ENCODE measurements around the gene TAS2R30. TPM values are rescaled to one million over a fixed set of nuclear protein-coding genes. Genes with fewer than 3 reads are reported as not detected.

The TAS2R30 gene
- total and polyA plus RNA-seq, 8 donors: 2.9 to 26.3 (median 22.8) TPM; not detected in 4

GRCh38 chr12:11166300-11166699 lies 31.9 kb upstream of the TAS2R30 start:
- Histone ChIP-seq H3K27me3 (no peaks in the 10 kb centered on the region), H3K4me1 (peaks cover 16 to 32% (median 23%) of the 10 kb centered on the region in 4 donors), H3K36me3 (peaks cover 5 to 10% (median 9%) of the 10 kb centered on the region in 4 donors), H3K9me3 (no peaks in the 10 kb centered on the region), H3K27ac (no peak overlapping the region), H3K4me3 (no peak overlapping the region)
- DNase-seq: no peak
- intact Hi-C loops (cut with DNase I; ENCODE audit: low total_unique reads): no loop called here
- TF ChIP-seq POLR2AphosphoS5 (IDR thresholded peaks at IDR 0.05) (no peak), EP300 (IDR thresholded peaks at IDR 0.05) (no peak), POLR2A (IDR thresholded peaks at IDR 0.05) (no peak)
- TF ChIP-seq, protein P1, sequence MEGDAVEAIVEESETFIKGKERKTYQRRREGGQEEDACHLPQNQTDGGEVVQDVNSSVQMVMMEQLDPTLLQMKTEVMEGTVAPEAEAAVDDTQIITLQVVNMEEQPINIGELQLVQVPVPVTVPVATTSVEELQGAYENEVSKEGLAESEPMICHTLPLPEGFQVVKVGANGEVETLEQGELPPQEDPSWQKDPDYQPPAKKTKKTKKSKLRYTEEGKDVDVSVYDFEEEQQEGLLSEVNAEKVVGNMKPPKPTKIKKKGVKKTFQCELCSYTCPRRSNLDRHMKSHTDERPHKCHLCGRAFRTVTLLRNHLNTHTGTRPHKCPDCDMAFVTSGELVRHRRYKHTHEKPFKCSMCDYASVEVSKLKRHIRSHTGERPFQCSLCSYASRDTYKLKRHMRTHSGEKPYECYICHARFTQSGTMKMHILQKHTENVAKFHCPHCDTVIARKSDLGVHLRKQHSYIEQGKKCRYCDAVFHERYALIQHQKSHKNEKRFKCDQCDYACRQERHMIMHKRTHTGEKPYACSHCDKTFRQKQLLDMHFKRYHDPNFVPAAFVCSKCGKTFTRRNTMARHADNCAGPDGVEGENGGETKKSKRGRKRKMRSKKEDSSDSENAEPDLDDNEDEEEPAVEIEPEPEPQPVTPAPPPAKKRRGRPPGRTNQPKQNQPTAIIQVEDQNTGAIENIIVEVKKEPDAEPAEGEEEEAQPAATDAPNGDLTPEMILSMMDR (IDR thresholded peaks at IDR 0.05): no peak

DNA sequence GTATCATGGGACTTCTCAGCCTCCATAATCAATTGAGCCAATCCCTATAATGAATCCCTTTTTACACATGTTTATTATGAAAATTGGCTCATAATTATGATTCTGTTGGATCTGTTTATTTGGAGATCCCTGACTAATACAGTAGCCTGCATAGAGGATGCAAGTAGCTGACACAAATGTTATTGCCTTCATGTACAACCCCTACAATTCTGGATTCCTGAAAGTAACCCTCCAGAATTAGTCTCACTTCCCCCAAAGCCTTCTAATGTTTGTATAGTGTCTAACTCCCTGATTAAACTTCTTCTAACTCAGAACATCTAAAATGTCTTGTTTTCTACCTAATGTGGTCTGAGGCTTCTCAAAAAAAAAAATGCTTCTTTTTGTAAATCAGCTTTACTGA lies 29.9 kb upstream of the TAS2R30 start:
- Histone ChIP-seq H3K27me3 (no peaks in the 10 kb centered on the region), H3K36me3 (peaks cover 5 to 18% (median 14%) of the 10 kb centered on the region in 4 donors), H3K4me1 (peaks cover 5 to 22% (median 10%) of the 10 kb centered on the region in 4 donors), H3K27ac (no peak overlapping the region), H3K4me3 (no peak overlapping the region), H3K9me3 (no peaks in the 10 kb centered on the region)
- no peak for DNase-seq
- intact Hi-C loops (cut with DNase I; ENCODE audit: low total_unique reads): no loop called here
- TF ChIP-seq EP300 (IDR thresholded peaks at IDR 0.05): no peak
- TF ChIP-seq POLR2A (IDR thresholded peaks at IDR 0.05): no peak
- TF ChIP-seq POLR2AphosphoS5 (IDR thresholded peaks at IDR 0.05): no peak
- TF ChIP-seq, protein P1 (IDR thresholded peaks at IDR 0.05): no peak

DNA sequence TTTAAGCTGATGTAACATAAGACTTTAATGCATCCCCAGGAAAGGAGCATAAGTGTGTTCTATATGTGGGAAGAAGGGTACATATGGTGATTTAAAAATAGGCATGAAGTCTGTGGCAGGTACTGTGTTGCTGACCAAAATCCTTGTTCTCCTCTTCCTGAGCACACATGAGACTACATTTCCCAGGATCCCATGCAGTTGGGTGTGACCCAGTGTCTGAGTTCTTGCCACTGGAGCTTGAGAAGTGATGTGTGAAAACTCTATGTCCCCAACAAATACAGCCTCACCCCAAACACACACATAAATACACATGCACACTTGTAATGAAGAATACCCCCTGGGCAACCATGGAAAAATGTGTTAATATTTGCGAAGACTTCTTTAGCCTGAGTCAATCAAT lies 28.1 kb upstream of the TAS2R30 start:
- Histone ChIP-seq H3K27me3 (no peaks in the 10 kb centered on the region), H3K4me3 (no peak overlapping the region), H3K4me1 (peaks cover 0 to 22% (median 5%) of the 10 kb centered on the region in 4 donors), H3K36me3 (peaks cover 5 to 18% (median 14%) of the 10 kb centered on the region in 4 donors), H3K9me3 (no peaks in the 10 kb centered on the region), H3K27ac (no peak overlapping the region)
- 93 to 100% (median 98%) methylated on average over 1 of the region's 1 CpG for WGBS, 5 donors
- DNase-seq: no peak
- TF ChIP-seq, protein P1 (IDR thresholded peaks at IDR 0.05): no peak
- TF ChIP-seq EP300 (IDR thresholded peaks at IDR 0.05): no peak
- TF ChIP-seq POLR2AphosphoS5 (IDR thresholded peaks at IDR 0.05): no peak
- TF ChIP-seq POLR2A (IDR thresholded peaks at IDR 0.05): no peak
- intact Hi-C loops (cut with DNase I; ENCODE audit: low total_unique reads): no loop called here

GRCh38 chr12:11158885-11159444 lies 24.5 kb upstream of the TAS2R30 start:
- peaks cover 0 to 10% (median 4%) of the 10 kb centered on the region in 4 donors for H3K36me3 ChIP-seq
- DNase-seq: no peak
- H3K4me1 ChIP-seq: peaks cover 0 to 10% (median 2%) of the 10 kb centered on the region in 4 donors
- H3K9me3 ChIP-seq: no peaks in the 10 kb centered on the region
- H3K27ac ChIP-seq: no peak overlapping the region
- intact Hi-C loops (cut with DNase I; ENCODE audit: low total_unique reads): no loop called here
- no peak overlapping the region for H3K4me3 ChIP-seq
- H3K27me3 ChIP-seq: no peaks in the 10 kb centered on the region
- WGBS, 5 donors: 15 to 35% (median 30%) methylated on average over 5 of the region's 5 CpGs
- TF ChIP-seq, protein P1 (IDR thresholded peaks at IDR 0.05): no peak
- TF ChIP-seq POLR2AphosphoS5 (IDR thresholded peaks at IDR 0.05): no peak
- TF ChIP-seq POLR2A (IDR thresholded peaks at IDR 0.05): no peak
- no peak for TF ChIP-seq EP300 (IDR thresholded peaks at IDR 0.05)

All from stomach (tissue), 9 donors.